ENCODE results near the gene TAF3. TPM values are rescaled to one million over a fixed set of nuclear protein-coding genes. Genes with fewer than 3 reads are reported as not detected.

TAF3 gene
- total RNA-seq, 1 donor from 2014 or later, result 9.1 TPM

DNA sequence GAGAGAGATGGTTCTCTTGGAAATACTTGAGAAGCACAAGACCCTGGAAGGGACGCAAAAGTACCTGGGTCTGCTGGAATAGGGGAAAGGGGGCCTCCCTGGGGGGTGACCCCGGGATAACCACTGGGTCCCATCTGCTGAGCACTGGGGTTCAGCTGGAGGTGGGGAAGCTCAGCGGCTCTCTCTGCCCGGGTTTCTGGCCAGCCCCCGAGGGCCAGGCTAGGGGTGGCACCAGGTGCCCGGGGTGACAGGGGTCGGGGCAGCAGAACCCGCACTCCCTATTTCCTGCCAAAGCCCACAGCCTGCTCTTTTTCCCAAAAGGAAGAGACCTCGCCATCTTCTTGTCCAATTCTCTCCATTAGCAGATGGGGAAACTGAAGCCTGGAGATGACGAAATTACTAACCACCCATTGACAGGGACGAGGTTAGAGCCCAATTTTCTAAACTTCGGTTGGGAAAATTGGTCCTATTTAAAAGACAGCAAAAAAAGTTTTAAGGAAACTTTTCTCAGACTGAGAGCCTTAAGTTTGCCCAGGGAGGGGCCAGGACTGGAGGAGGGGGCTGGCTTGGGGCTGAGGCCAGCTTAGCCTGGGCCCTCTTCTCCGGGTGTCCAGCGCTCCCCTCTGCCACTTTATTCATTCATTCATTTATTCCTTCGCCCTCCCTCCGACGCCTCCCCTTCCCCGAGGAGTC is 218.3 kb downstream of the TAF3 start:
- TF ChIP-seq CTCF (IDR thresholded peaks at IDR 0.05), result no peak
- H3K4me3 Mint-ChIP-seq (ENCODE audit: unreplicated experiment), result no peak overlapping the region

GRCh38 chr10:8037199-8037801 is 219.0 kb downstream of the TAF3 start:
- peaks cover 11% of the 10 kb centered on the region for H3K4me1 Mint-ChIP-seq (ENCODE audit: unreplicated experiment)
- H3K4me3 Mint-ChIP-seq (ENCODE audit: unreplicated experiment), result peak overlapping the region; percentile 38
- no peaks in the 10 kb centered on the region for H3K36me3 Mint-ChIP-seq (ENCODE audit: unreplicated experiment)
- peaks cover 85% of the 10 kb centered on the region for H3K27me3 Mint-ChIP-seq (ENCODE audit: unreplicated experiment)
- no peak overlapping the region for H3K27ac Mint-ChIP-seq (ENCODE audit: unreplicated experiment)
- no peak for DNase-seq (ENCODE audit: extremely low spot score, unreplicated experiment)
- H3K9me3 Mint-ChIP-seq (ENCODE audit: unreplicated experiment), result no peaks in the 10 kb centered on the region
- TF ChIP-seq CTCF (IDR thresholded peaks at IDR 0.05), result no peak

More for the DNA sequence above, 218.3 kb downstream of the TAF3 start:
- peaks cover 11% of the 10 kb centered on the region for H3K4me1 Mint-ChIP-seq (ENCODE audit: unreplicated experiment)
- H3K9me3 Mint-ChIP-seq (ENCODE audit: unreplicated experiment), result no peaks in the 10 kb centered on the region
- H3K36me3 Mint-ChIP-seq (ENCODE audit: unreplicated experiment), result no peaks in the 10 kb centered on the region
- no peak for DNase-seq (ENCODE audit: extremely low spot score, unreplicated experiment)
- peaks cover 85% of the 10 kb centered on the region for H3K27me3 Mint-ChIP-seq (ENCODE audit: unreplicated experiment)
- H3K27ac Mint-ChIP-seq (ENCODE audit: unreplicated experiment), result no peak overlapping the region

DNA sequence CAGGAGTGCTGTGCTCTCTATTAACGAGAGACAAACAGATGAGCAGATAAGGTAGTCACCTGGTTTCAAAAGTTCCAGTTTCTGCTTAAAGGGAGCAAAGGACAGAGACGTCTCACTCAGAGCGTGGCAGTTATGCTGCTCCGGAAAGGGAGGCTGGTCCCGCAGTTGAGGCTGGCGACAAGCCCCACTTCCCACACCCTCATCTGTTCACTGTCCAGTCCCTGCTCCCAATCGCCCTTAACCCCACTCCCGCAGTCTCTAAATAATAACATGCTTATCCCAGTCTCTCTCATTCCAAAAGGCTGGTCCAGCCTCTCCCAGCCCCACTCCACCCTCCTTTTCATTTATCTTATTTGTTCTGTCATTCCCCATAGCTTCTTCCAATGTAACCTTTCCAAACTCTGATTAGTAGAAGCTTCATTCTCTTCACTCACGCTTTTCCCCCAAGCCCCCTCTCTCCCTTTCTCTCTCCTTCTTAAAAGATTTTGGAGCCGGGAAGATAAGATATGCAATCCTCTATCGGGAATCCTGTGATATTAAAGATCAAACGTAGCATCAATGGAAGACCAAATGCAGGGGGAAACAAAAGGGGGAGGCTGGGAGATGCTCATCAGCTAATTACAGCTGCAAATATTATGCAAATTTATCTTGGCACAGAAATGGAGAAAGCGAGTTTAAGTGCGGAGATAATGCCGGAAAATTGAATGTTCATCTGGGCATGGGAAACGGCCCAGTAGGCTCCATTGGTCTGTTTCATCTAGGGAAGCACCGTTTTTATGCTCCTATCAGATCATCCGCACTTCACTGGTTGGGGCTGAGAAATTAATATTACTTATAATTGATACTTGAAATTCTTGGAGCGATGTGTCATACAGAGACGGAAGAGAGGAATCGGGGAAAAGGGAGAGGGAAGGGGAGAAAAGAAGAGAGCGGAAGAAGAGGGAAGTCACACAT is 219.9 kb downstream of the TAF3 start:
- no peaks in the 10 kb centered on the region for H3K36me3 Mint-ChIP-seq (ENCODE audit: unreplicated experiment)
- TF ChIP-seq CTCF (IDR thresholded peaks at IDR 0.05), result no peak
- peaks cover 86% of the 10 kb centered on the region for H3K27me3 Mint-ChIP-seq (ENCODE audit: unreplicated experiment)
- no peak overlapping the region for H3K27ac Mint-ChIP-seq (ENCODE audit: unreplicated experiment)
- no peak for DNase-seq (ENCODE audit: extremely low spot score, unreplicated experiment)
- H3K4me3 Mint-ChIP-seq (ENCODE audit: unreplicated experiment), result no peak overlapping the region
- no peaks in the 10 kb centered on the region for H3K9me3 Mint-ChIP-seq (ENCODE audit: unreplicated experiment)
- H3K4me1 Mint-ChIP-seq (ENCODE audit: unreplicated experiment), result peaks cover 17% of the 10 kb centered on the region

DNA sequence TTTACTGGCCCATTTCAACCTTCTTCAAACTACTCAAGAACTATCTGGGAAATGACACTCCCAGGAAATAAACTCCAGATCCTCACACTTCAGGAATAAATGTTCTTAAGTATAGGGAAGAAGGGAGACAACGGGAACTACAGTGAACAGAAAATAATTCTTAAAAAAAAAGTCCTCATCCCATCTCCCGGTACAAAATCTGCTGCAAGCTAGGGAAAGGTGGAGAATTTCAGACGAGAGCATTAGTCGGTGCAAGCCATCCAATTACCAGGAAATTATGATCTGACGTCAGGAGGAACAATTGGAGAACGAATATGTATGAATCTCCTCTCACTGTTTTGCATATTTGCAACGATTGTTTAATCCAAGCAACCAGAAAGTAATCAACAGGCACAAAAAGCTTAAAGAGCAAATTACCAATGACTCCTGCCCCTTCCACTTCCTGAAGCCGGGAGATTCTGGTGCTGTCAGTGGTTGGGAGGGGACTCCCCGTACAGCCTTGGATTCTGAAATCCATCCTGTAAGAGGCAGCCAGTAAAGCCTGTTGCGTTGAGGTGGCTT is 221.1 kb downstream of the TAF3 start:
- H3K27ac Mint-ChIP-seq (ENCODE audit: unreplicated experiment), result no peak overlapping the region
- peaks cover 86% of the 10 kb centered on the region for H3K27me3 Mint-ChIP-seq (ENCODE audit: unreplicated experiment)
- H3K36me3 Mint-ChIP-seq (ENCODE audit: unreplicated experiment), result peaks cover 4% of the 10 kb centered on the region
- TF ChIP-seq CTCF (IDR thresholded peaks at IDR 0.05), result no peak
- H3K4me3 Mint-ChIP-seq (ENCODE audit: unreplicated experiment), result no peak overlapping the region
- peaks cover 22% of the 10 kb centered on the region for H3K4me1 Mint-ChIP-seq (ENCODE audit: unreplicated experiment)
- H3K9me3 Mint-ChIP-seq (ENCODE audit: unreplicated experiment), result no peaks in the 10 kb centered on the region
- DNase-seq (ENCODE audit: extremely low spot score, unreplicated experiment), result no peak

Data from osteocyte (in vitro differentiated cells).